GM03348 (cell line): ENCODE results near the gene ZBED4.
"Not testable (repeated sequence)": the region's sequence is repeated elsewhere in the genome, so short reads cannot be mapped to it uniquely, and the experiment has no call there.

Experiments used
- DNase-seq: peaks from one replicate; pipeline ENCODE4 v3.0.0; 2012; ENCODE audit warnings: low spot score

ZBED4 gene

DNA sequence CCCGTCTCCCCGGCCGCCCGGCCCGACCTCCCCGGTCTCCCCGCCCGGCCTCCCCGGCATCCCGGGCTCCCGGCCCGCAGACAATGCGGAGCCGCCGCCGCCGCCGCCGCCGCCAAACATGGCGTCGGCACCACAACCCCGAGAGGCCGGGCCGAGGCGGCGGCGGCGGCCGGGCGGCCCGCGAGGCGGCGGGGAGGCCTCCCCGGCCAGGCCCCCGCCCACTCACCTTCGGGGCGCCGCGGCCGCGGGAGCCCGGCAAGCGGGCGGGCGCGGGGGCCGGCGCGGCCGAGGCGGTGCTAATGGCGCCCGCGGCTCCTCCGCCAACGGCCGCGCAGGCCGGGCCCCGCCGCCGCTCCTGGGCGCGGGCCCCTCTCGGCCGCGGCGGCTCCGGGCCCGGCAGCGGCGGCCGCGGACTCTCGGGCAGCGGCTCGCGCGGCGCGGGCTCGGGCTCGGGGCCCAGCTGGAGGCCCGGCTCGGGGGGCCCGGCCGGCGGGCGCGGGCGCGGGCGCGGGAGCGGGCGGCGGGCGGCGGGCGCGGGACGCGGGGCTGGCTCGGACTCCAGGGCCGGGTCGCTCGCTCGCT, 26.3 kb upstream of the ZBED4 start:
- peak; percentile 82 for DNase-seq

GRCh38 chr22:49827853-49828598, 25.6 kb upstream of the ZBED4 start, which contains the start of gene BRD1:
Gene BRD1, minus strand, starts transcription at chr22:49827873. Its CDS starts 3,556 bp downstream, at chr22:49824317.
- peak; percentile 92 for DNase-seq

DNA sequence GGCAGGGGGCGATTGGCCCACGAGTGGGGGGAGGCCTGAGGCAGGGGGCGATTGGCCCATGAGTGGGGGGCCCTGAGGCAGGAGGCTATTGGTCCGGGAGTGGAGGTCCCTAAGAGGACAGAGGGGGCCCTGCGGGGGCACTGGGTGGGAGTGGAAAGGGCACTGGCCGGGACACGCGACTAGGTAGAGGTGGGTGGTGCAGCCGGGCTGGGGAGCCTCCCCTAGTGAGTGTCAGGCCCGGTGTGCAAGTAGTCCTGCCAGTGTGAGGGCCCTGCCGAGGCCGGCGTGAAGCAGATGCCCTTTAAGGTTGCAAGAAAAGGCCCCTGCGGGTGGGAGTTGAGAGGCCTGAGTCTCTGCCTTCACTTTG, 25.1 kb upstream of the ZBED4 start:
- DNase-seq, result no peak

DNA sequence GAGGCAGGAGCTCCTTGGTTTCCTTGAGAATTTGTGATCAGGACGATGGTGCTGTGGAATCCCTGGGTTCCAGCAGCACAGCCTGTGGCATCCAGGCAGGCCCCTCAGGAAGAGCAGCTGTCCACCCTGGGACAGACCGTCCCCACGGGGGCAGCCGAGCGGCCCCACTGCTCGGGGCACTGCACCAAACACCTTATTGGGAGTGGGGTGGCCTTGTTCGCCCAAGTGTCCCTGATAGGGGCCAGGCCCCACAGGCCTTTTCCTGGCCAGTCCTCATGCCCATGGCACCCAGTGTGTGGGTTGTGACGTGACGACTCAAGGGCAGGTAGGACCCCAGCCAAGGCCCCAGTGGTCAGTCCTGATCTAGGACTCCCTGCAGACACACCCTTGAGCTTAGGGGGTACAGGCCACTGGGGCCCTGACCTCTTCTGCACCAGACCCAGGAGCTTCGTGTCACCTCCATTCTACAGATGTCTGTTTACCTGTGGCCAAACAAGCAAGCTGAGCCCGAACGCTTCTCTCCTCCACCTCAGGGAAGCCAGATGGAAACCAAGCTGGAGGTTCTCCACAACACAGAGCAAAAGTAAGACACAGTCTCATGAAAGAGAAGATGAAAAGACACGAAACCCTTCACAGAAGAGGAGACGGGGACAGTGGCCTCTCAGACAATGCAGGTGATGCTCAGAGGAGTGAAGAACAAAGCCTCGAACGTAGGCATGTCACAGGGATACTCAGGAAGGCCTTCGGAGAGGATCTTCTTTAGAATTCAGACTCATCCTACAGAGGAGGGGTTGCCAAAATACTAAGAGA, 24.4 kb upstream of the ZBED4 start:
- no peak for DNase-seq

DNA sequence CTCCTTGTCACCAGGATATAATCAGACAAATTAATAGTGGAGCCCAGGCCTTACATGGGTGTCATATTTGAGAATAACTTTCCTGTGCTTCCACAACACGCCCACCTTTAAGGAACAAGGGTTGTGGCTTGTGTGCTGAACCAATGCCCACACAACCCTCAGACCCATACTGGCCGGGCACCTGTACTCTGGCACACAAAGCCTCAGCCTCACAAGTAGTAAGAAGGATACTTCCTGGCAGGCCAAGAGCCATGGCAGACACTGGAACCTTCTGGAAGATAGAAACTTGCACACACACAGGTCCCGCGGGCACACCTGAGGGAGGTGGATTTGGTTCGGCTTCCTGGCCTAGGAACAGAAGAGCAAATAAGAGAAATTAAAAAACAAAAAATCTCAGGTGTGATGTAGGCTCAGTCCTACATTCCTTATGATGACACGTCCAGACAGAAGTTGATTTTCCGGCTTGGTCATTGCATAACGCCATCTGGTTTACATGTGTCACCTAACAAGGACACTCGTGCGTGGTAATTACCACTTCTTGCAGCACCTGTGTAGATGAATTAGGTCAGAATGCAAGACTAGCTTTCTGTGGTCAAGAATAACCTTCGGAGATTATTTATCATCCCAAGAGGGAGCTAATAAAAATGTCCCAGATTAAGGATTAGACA, 20.2 kb upstream of the ZBED4 start:
- DNase-seq, result no peak

DNA sequence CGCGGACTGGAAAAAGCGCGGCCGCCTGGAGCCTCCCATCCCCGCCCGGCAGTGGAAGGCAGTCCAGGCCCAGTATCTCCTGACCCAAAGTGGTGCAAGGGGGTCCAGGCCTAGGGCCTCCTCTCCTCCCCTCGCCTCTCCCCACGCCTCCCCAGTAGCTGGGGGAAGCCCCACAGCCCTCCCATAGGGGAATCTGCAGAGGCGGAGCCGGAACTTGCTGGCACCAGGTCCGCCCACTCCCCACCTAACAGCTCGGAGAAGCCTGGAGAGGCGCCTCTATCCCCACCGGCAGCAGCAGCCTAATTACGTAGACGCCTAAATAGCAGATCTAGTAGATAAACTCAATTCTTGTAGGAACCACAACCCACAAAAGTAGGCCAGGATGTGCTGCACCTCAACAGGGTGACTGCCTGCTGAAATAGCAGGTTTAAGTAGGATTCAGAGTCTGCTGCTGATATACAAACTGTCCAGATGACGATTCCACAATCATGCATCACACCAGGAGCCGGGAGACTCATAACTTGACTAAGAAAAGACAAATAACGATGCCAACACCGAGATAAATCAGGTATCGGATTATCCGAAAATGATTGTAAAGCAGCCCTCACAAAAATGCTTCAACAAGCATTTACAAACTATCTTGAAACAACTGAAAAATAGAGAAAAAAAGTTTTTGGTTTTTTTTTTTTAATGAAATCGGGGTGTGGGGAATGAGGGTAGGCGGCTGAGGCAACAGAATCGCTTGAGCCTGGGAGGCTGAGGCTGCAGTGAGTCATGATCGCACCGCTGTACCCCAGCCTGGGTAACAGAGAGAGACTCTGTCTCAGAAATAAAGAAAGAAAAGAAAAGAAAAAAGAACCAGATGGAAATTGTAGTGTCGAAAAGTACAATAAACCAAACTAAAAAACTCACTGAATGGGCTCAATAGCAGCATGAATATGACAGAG, 14.6 kb upstream of the ZBED4 start:
- DNase-seq, result no peak

- no peak for DNase-seq
Measured at GRCh38 chr22:49845241-49845640, 8.4 kb upstream of the ZBED4 start.

DNA sequence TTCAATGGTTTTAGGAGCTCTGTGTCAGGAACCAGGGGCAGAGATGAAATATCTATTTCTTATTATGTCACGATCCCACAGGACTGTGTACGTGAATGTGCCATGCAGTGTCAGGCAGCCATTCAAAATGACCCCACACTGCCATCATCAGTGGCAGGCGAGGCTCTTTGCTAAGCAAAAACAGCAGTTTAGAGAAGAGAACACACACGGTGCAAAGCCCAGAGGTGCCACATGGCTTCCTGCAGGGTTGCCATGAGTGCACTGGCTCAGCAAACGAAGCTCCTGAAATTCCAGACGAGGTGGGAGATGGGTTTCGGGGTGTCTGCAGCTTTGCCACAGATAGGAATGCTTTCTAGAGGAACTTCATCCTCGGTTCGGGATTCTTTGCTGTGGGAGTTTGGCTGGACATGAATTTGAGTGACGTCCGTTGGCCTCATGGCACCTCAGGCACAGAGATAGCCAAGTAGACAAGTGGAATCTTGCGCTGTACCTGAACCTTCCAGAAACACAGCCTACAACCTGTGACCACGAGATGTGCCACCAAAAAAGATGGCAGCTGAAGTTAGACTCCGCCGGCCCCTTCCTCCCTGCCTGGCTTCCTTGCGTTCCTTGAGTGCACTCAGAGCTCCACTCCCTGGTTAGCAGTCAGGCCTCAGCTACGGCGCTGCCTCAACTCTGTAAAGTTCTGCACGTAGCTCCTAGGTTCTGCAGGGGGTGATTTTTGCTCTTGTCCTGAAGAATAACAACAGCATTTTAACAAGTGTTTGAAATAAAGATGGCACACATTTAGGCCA, 7.8 kb upstream of the ZBED4 start:
- no peak for DNase-seq

DNA sequence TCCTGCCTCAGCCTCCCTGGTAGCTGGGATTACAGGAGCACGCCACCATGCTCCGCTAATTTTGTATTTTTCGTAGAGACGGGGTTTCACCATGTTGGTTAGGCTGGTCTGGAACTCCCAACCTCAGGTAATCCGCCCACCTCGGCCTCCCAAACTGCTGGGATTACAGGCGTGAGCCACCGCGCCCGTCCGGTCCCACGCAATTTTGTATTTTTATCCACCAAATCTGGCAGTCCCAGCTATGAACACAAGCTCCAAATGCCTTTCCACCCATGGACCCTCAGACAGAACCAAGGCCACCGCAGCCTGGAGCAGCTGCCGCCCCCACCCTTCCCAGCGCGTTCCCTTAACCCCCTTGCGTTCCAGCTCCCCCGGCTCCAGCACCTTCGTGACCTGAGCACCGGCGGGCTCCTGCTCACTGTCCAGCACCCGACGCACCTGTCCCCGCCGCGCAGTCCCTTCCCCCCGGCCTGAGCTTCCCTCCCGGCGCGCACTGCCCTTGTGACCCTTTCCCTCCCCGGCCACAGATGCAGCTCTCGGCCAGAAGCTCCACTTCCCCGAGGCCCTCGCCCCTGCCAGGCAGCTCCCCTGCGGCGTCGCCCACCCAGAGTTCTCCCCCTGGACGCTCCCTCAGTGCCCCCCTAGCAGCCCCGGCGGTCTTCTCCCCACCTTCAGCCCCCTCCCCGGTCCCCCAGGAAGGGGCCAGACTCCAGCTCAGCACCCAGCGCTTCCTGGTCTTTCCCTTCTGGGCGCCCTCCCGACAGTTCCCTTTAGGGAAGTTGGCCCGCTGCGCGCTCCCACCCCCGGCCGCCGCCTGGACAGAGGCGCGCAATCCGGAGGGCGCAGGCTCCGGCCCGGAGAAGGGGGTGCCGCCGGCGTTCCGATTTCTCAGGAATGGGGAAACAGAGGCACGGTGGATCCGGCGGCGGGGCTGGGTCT, 5.6 kb upstream of the ZBED4 start:
- peak; percentile 38 for DNase-seq

DNA sequence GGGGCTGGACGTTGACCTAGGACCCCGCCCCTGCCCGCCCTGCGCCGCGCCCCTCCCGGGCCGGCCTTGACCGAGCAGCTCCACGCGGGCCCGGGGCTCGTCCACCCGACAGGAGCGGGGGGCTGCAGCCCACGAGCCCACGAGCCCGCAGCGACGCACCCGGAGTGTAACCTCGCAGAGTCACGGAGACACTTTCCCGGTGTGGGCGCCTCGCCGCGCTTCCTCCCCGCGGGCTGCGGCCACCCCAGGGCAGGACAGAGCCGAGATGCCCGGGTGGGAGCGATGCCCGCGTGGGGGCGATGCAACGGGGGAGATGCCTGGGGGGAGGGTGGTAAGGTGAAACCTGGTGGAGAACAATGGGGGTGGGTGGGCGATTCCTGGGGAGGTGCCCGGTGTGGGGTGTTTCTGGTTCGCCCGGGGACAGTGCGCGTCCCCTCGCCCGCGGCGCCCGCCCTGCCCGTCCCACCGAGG, 4.9 kb upstream of the ZBED4 start:
- no peak for DNase-seq

- no peak for DNase-seq
Measured at GRCh38 chr22:49849161-49850020, 4.3 kb upstream of the ZBED4 start.

DNA sequence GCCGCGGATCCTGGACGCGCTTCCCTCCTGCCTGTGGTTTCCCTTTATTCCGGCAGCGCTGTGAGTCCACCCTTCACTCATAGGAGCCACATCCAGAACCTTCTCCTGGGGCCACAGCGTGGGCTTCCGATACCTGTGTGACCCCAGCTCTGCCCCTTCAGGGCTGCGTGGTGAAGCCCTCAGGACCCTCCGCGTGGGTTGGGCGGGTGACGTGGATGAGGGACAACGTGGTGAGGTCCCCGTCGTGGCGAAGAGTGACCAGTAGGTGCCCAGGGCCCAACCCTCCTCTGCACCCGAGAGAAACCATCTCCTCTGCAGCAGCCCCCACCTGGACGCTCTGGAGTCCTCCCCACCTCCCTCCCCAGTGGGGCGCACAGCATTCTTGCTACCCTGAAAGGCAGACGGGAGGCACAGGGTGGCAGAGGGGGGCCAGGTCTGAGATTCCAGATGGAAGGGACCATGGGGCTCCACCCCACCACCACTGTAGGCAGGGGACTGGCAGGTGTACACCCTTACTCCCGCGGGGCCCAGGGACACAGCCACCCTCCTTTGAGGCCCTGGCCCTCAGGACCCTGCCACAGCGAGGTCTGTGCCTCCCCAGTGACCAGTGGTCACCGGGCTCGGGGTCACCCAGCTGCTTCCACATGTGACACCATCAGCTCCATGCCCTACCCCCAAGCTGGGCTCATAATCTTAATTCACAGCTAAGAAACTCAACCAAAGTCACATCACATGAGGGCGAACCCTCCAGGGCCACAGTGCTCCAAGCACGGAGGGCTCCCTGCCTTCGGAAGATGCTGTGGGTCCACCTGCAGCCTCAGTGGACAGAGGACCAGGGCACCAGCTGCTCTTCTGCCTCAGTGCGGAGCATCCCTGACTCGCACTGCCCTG, 3.4 kb upstream of the ZBED4 start:
- no peak for DNase-seq

DNA sequence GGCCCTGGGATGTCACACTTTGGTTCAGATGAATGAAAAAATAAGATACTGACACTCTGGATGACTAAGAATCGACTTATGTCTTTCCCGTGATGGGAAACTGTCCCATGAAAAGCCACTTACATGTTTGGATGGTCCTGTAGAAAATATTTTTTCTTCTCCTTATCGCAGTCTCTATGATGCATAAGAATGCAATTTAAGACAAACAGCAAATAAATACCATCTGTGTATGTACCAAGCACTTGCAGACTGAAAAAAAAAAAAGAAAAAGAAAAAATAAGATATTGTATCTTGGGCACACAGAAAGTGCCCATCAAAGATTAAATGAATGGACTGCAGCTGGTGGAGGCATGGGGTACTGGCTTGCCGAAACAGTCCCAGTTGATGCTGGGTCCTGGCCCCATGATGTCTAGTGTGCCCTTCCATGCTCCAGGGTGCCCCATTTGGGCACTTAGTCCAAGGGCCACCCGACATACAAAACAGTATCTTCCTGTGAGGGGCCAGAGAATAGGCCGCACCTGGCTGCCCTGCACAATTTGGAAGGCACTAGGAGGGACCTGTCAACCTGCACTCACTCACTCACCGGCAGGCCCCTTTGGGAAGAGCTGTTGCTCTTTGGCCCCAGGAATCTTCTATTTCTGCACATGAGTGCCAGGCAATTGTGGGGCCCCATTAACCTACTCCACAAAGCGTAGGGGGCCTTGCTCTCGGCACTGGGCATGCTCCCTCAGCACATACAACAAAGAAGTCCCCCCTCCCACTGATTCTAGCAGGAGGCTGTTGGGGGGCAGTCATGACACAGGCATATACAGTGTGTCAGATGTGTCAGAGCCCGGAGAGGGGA, 2.5 kb upstream of the ZBED4 start:
- no peak for DNase-seq

DNA sequence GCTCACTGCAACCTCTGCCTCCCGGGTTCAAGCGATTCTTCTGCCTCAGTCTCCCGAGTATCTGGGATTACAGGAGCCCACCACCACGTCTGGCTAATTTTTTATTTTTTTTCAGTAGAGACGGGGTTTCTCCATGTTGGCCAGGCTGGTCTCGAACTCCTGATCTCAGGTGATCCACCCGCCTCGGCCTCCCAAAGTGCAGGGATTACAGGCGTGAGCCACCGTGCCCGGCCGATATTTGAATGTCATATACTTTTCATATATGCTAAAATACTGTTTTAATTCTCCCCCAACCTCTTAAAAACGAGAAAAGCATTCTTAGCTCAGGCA, 1.1 kb upstream of the ZBED4 start:
- DNase-seq, result not testable (repeated sequence)

- DNase-seq, result peak; percentile 54
Measured at GRCh38 chr22:49853981-49854831, 562 bp downstream of the ZBED4 start.
